Hepatocyte (in vitro differentiated cells): ENCODE data around the gene PPP2R5B. TPM values are rescaled to one million over a fixed set of nuclear protein-coding genes. Genes with fewer than 3 reads are reported as not detected.

Experiments
- microRNA counts: library from miRNA; unstranded; fragments of <30 nt; microRNA quantifications from one replicate; lab custom pipeline; 2017
- microRNA-seq: library from miRNA; unstranded; fragments of <30 nt; microRNA quantifications from one replicate; pipeline ENCODE4, GENCODE V29; 2017
- polyA plus RNA-seq: library from polyadenylated mRNA; unstranded; fragments of >200 nt; fragmentation: Nextera tagmentation; extraction: Ambion mirVana; gene quantifications from 2 replicates; pipeline ENCODE4 v1.2.1, GENCODE V29; 2016
- small RNA-seq: library from RNA; depleted of rRNA; stranded (forward); fragments of <200 nt; gene quantifications from one replicate; pipeline ENCODE3, GENCODE V24; 2014
- total RNA-seq: library from RNA; depleted of rRNA; stranded (reverse); fragments of >200 nt; gene quantifications from 2 replicates; pipeline ENCODE4 v1.2.3, GENCODE V29; 2014

PPP2R5B gene
- total and polyA plus RNA-seq, 2 experiments from 2014 or later, result 16.9 to 19.5 TPM

MicroRNAs within 50 kb of the gene (microRNA counts, 767-probe panel; counts per million panel counts)
- 8,897 counts per million, percentile 65 among the panel's probes with 10 or more counts for microRNA hsa-miR-192-5p (lab: Ali Mortazavi, UCI)

Small RNA genes within 50 kb of the gene (microRNA-seq; reads per million reads assigned to microRNA genes)
- gene MIR6749 (not detected), gene MIR6750 (4.0 reads per million)

Small RNA genes within 50 kb of the gene (small RNA-seq; reads per million reads assigned to genes)
- gene MIR6749, result not detected
- not detected for gene MIR6750

Other genes starting within 250 kb of the PPP2R5B start
- gene NRXN2, start 201.5 kb upstream of the PPP2R5B start, total RNA-seq, result 0.28 and 0.83 TPM in 2 replicates
- gene NRXN2, start 201.5 kb upstream of the PPP2R5B start, polyA plus RNA-seq, result 1.7 and 2.8 TPM in 2 replicates
- gene RASGRP2, start 180.5 kb upstream of the PPP2R5B start, total RNA-seq, result 0.24 and 3.2 TPM in 2 replicates
- gene RASGRP2, start 180.5 kb upstream of the PPP2R5B start, polyA plus RNA-seq, result 0.10 and 3.6 TPM in 2 replicates
- gene PYGM, start 164.7 kb upstream of the PPP2R5B start, total RNA-seq, result 1.9 and 2.0 TPM in 2 replicates
- 4.0 and 5.7 TPM in 2 replicates for gene PYGM, start 164.7 kb upstream of the PPP2R5B start, polyA plus RNA-seq
- gene SF1, start 146.1 kb upstream of the PPP2R5B start, total RNA-seq, result 126 and 163 TPM in 2 replicates
- 138 and 157 TPM in 2 replicates for gene SF1, start 146.1 kb upstream of the PPP2R5B start, polyA plus RNA-seq
- 7.8 and 23.5 TPM in 2 replicates for gene MAP4K2, start 121.5 kb upstream of the PPP2R5B start, total RNA-seq
- gene MAP4K2, start 121.5 kb upstream of the PPP2R5B start, polyA plus RNA-seq, result 9.0 and 13.2 TPM in 2 replicates
- 14.1 and 18.6 TPM in 2 replicates for gene MEN1, start 114.1 kb upstream of the PPP2R5B start, total RNA-seq
- 49.1 and 49.9 TPM in 2 replicates for gene MEN1, start 114.1 kb upstream of the PPP2R5B start, polyA plus RNA-seq
- 6.5 and 8.4 TPM in 2 replicates for gene CDC42BPG, start 80.0 kb upstream of the PPP2R5B start, total RNA-seq
- gene CDC42BPG, start 80.0 kb upstream of the PPP2R5B start, polyA plus RNA-seq, result 3.1 and 5.5 TPM in 2 replicates
- gene EHD1, start 46.1 kb upstream of the PPP2R5B start, total RNA-seq, result 44.8 and 52.4 TPM in 2 replicates
- 66.6 and 69.5 TPM in 2 replicates for gene EHD1, start 46.1 kb upstream of the PPP2R5B start, polyA plus RNA-seq
- 16.4 and 18.1 TPM in 2 replicates for gene ATG2A, start 7.5 kb upstream of the PPP2R5B start, total RNA-seq
- 11.7 and 17.0 TPM in 2 replicates for gene ATG2A, start 7.5 kb upstream of the PPP2R5B start, polyA plus RNA-seq
- 2.0 TPM in 1 of 2 replicates, not detected in the other for gene GPHA2, start 11.2 kb downstream of the PPP2R5B start, total RNA-seq
- gene GPHA2, start 11.2 kb downstream of the PPP2R5B start, polyA plus RNA-seq, result not detected in 2 replicates
- not detected in 2 replicates for gene MAJIN, start 47.4 kb downstream of the PPP2R5B start, total RNA-seq
- not detected in 2 replicates for gene MAJIN, start 47.4 kb downstream of the PPP2R5B start, polyA plus RNA-seq
- gene BATF2, start 72.3 kb downstream of the PPP2R5B start, total RNA-seq, result 0.68 and 1.9 TPM in 2 replicates
- gene BATF2, start 72.3 kb downstream of the PPP2R5B start, polyA plus RNA-seq, result 2.6 TPM in 1 of 2 replicates, not detected in the other
- 68.2 and 69.1 TPM in 2 replicates for gene ARL2, start 89.5 kb downstream of the PPP2R5B start, total RNA-seq
- 126 and 127 TPM in 2 replicates for gene ARL2, start 89.5 kb downstream of the PPP2R5B start, polyA plus RNA-seq
- 9.9 and 12.9 TPM in 2 replicates for gene SNX15, start 102.8 kb downstream of the PPP2R5B start, total RNA-seq
- gene SNX15, start 102.8 kb downstream of the PPP2R5B start, polyA plus RNA-seq, result 22.0 and 27.3 TPM in 2 replicates
- 10.8 and 12.2 TPM in 2 replicates for gene SAC3D1, start 116.5 kb downstream of the PPP2R5B start, total RNA-seq
- 18.5 and 23.8 TPM in 2 replicates for gene SAC3D1, start 116.5 kb downstream of the PPP2R5B start, polyA plus RNA-seq
- 0.13 and 0.76 TPM in 2 replicates for gene NAALADL1, start 133.9 kb downstream of the PPP2R5B start, total RNA-seq
- gene NAALADL1, start 133.9 kb downstream of the PPP2R5B start, polyA plus RNA-seq, result not detected in 2 replicates
- gene CDCA5, start 159.4 kb downstream of the PPP2R5B start, total RNA-seq, result 6.4 and 7.9 TPM in 2 replicates
- gene CDCA5, start 159.4 kb downstream of the PPP2R5B start, polyA plus RNA-seq, result 6.4 and 11.8 TPM in 2 replicates
- gene ZFPL1, start 159.5 kb downstream of the PPP2R5B start, total RNA-seq, result 41.0 and 53.1 TPM in 2 replicates
- 52.7 and 58.1 TPM in 2 replicates for gene ZFPL1, start 159.5 kb downstream of the PPP2R5B start, polyA plus RNA-seq
- 201 and 242 TPM in 2 replicates for gene VPS51, start 171.5 kb downstream of the PPP2R5B start, total RNA-seq
- 63.5 and 80.0 TPM in 2 replicates for gene VPS51, start 171.5 kb downstream of the PPP2R5B start, polyA plus RNA-seq
- gene TM7SF2, start 187.2 kb downstream of the PPP2R5B start, total RNA-seq, result 124 and 133 TPM in 2 replicates
- 194 and 209 TPM in 2 replicates for gene TM7SF2, start 187.2 kb downstream of the PPP2R5B start, polyA plus RNA-seq
- 8.3 and 13.5 TPM in 2 replicates for gene ZNHIT2, start 193.0 kb downstream of the PPP2R5B start, total RNA-seq
- 22.1 and 23.7 TPM in 2 replicates for gene ZNHIT2, start 193.0 kb downstream of the PPP2R5B start, polyA plus RNA-seq
- 211 and 264 TPM in 2 replicates for gene FAU, start 197.4 kb downstream of the PPP2R5B start, total RNA-seq
- gene FAU, start 197.4 kb downstream of the PPP2R5B start, polyA plus RNA-seq, result 434 and 462 TPM in 2 replicates
- 57.6 and 71.0 TPM in 2 replicates for gene MRPL49, start 197.6 kb downstream of the PPP2R5B start, total RNA-seq
- gene MRPL49, start 197.6 kb downstream of the PPP2R5B start, polyA plus RNA-seq, result 46.2 and 46.8 TPM in 2 replicates
- gene SYVN1, start 209.8 kb downstream of the PPP2R5B start, total RNA-seq, result 27.3 and 27.7 TPM in 2 replicates
- 31.8 and 35.7 TPM in 2 replicates for gene SYVN1, start 209.8 kb downstream of the PPP2R5B start, polyA plus RNA-seq
- not detected in 2 replicates for gene SPDYC, start 245.5 kb downstream of the PPP2R5B start, total RNA-seq
- gene SPDYC, start 245.5 kb downstream of the PPP2R5B start, polyA plus RNA-seq, result not detected in 2 replicates